ENCODE measurements around the gene SP110. TPM values are rescaled to one million over a fixed set of nuclear protein-coding genes. Genes with fewer than 3 reads are reported as not detected.

SP110 gene
- total RNA-seq, 1 donor from 2014 or later, result 9.6 TPM

DNA sequence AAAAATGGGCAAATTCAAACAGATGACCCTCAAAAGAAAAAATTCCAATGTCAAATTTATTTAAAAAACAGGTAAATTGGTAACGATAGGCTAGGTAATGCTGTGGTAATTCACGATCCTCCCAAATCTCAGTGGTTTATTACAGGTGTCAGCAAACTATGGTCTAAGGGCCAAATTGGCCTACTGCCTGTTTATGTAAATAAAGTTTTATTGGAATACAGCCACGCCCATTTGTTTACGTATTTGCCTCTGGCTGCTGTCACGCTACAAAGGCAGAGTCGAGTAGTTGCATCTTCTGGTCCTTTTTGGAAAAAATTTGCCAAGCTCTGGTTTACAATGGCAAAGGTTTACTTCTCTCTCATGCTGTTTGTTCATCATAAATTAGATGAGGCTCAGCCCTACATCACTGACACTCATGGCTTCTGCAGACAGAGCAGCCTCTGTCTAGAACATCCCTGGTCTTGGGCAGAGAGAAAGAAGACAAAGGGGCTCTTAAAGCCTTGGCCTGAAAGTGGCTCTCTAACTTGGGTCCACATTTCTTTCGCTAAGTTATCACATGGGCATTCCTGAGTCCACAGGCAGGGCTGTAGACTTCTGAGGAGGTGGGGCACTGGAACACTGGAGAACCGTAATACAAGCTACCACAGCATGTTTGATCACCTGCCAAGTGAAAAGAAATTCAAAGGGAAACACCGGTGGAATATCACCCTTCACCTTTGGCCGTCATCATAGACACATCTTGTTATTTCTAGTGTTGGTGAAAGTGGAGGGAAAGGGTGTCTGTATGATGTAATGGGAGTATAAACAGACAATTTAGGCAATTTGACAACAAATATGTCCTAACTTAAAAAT lies 34.8 kb downstream of the SP110 start:
- H3K4me1 ChIP-seq, result no peaks in the 10 kb centered on the region
- no peak for DNase-seq (ENCODE audit: extremely low spot score in 2 of 2)
- H3K27me3 ChIP-seq, result no peaks in the 10 kb centered on the region
- peaks cover 0 to 24% of the 10 kb centered on the region in 2 donors for H3K36me3 ChIP-seq
- H3K9me3 ChIP-seq, result no peaks in the 10 kb centered on the region
- H3K4me3 ChIP-seq, result no peak overlapping the region
- no peak for TF ChIP-seq POLR2A (IDR thresholded peaks at IDR 0.05)
- TF ChIP-seq POLR2AphosphoS5 (IDR thresholded peaks at IDR 0.05; ENCODE audit: insufficient read depth in 1 of 2, low read depth in 1 of 2), result no peak
- TF ChIP-seq, protein P1, sequence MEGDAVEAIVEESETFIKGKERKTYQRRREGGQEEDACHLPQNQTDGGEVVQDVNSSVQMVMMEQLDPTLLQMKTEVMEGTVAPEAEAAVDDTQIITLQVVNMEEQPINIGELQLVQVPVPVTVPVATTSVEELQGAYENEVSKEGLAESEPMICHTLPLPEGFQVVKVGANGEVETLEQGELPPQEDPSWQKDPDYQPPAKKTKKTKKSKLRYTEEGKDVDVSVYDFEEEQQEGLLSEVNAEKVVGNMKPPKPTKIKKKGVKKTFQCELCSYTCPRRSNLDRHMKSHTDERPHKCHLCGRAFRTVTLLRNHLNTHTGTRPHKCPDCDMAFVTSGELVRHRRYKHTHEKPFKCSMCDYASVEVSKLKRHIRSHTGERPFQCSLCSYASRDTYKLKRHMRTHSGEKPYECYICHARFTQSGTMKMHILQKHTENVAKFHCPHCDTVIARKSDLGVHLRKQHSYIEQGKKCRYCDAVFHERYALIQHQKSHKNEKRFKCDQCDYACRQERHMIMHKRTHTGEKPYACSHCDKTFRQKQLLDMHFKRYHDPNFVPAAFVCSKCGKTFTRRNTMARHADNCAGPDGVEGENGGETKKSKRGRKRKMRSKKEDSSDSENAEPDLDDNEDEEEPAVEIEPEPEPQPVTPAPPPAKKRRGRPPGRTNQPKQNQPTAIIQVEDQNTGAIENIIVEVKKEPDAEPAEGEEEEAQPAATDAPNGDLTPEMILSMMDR (IDR thresholded peaks at IDR 0.05), result no peak
- no peak overlapping the region for H3K27ac ChIP-seq
- intact Hi-C loops (cut with DNase I), result no loop called here

DNA sequence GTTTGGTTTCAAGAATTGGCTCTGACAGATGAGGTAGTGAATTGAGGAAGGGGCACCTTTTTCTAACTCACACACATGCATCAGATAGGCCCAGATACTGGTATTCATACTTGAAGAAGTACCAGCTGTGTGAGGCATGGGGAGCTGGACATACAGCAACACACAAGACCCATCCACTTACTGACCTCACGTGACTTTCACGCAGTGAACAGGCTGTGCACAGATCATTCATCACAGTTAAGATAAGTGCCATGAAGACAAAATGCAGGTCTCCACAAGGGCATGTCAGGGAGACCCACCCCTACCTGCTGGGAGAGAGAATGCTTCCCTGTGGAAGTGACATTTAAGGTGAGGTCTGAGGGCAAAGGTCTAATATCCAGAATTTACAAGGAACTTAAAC lies 38.6 kb downstream of the SP110 start:
- intact Hi-C loops (cut with DNase I), result no loop called here
- H3K4me3 ChIP-seq, result no peak overlapping the region
- peaks cover 0 to 55% of the 10 kb centered on the region in 2 donors for H3K36me3 ChIP-seq
- no peak overlapping the region for H3K27ac ChIP-seq
- TF ChIP-seq POLR2AphosphoS5 (IDR thresholded peaks at IDR 0.05; ENCODE audit: insufficient read depth in 1 of 2, low read depth in 1 of 2) (no peak), POLR2A (IDR thresholded peaks at IDR 0.05) (no peak)
- TF ChIP-seq, protein P1 (IDR thresholded peaks at IDR 0.05), result no peak
- no peaks in the 10 kb centered on the region for H3K27me3 ChIP-seq
- no peak for DNase-seq (ENCODE audit: extremely low spot score in 2 of 2)
- H3K4me1 ChIP-seq, result no peaks in the 10 kb centered on the region
- no peaks in the 10 kb centered on the region for H3K9me3 ChIP-seq

DNA sequence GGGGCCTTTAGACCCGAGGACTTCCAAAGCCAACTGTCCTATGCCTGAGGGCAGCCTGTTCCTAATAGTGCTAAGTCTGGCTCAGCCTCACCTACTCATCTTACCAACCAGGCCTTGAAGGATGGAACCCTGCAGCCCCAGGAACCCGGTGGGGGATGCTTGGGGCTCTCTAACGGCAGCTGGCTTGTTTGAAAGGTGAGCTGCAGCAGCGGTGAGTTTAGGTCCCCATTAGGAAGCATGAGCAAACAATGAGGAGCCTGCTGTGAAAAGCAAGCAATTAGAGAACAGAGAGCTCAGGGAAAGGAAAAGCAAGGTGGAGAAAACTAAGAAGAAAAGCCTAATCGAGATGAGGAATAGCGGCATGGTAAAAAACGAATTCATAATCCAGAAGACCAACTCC lies 39.9 kb downstream of the SP110 start:
- no peak for DNase-seq (ENCODE audit: extremely low spot score in 2 of 2)
- Histone ChIP-seq H3K4me1 (no peaks in the 10 kb centered on the region), H3K27me3 (no peaks in the 10 kb centered on the region), H3K36me3 (peaks cover 0 to 64% of the 10 kb centered on the region in 2 donors), H3K4me3 (no peak overlapping the region), H3K9me3 (no peaks in the 10 kb centered on the region), H3K27ac (no peak overlapping the region)
- intact Hi-C loops (cut with DNase I), result no loop called here
- TF ChIP-seq POLR2AphosphoS5 (IDR thresholded peaks at IDR 0.05; ENCODE audit: insufficient read depth in 1 of 2, low read depth in 1 of 2) (no peak), POLR2A (IDR thresholded peaks at IDR 0.05) (no peak)
- TF ChIP-seq, protein P1 (IDR thresholded peaks at IDR 0.05), result no peak

DNA sequence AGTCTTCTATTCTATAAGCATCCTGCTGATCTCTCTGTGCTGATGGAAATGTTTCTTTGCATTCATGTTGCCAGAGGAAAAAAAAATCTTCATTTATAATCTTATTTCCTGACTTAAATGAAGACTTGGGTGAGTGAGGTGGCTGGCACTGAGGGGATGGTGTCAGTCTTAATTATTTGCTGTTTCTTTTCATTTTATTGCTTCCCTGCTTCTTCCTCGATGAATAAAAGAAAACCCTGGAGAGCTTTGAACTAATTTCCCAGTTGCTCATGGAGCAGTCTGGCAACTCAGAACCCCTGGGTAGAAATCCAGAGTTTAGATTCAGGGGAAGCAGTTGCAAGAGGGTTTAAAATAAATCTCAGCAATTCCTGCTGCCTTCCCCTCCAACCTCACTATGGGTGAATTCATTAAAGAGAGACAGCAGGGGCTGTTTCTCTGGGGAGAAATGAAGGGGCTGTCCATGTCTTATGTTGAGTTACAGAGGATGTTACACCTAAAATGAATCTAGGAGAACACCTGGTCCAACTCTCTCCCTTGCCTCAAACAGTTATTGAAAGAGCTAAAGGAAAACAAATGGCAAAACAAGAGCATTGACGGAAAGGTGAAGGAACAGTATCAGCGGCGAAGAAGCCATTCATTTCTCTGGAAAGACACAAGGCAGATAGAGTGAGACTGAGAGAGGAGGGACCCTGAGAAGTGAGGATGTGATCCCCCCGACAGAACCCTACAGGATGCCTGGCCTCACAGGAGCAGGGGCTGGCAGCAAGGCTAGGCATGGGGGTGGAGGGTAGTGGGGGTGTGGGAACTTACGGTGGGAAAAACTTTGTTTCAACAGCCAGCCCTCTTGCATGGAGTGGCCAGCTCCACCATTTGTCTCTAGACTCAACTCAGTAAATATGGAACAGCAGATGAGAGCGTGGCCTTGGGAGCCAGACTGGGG lies 41.0 kb downstream of the SP110 start:
- Histone ChIP-seq H3K36me3 (peaks cover 0 to 61% of the 10 kb centered on the region in 2 donors), H3K27me3 (no peaks in the 10 kb centered on the region), H3K9me3 (no peaks in the 10 kb centered on the region), H3K4me3 (no peak overlapping the region), H3K27ac (no peak overlapping the region), H3K4me1 (no peaks in the 10 kb centered on the region)
- TF ChIP-seq, protein P1 (IDR thresholded peaks at IDR 0.05), result no peak
- TF ChIP-seq POLR2AphosphoS5 (IDR thresholded peaks at IDR 0.05; ENCODE audit: insufficient read depth in 1 of 2, low read depth in 1 of 2) (no peak), POLR2A (IDR thresholded peaks at IDR 0.05) (no peak)
- DNase-seq (ENCODE audit: extremely low spot score in 2 of 2), result no peak
- intact Hi-C loops (cut with DNase I), result no loop called here
